Right lung (tissue), 10 donors: ENCODE results near the gene DNAJA2. TPM values are rescaled to one million over a fixed set of nuclear protein-coding genes. Genes with fewer than 3 reads are reported as not detected.
"Not testable (repeated sequence)": the region's sequence is repeated elsewhere in the genome, so short reads cannot be mapped to it uniquely, and the experiment has no call there.

Experiments used
- DNase-seq, 2 donors: peaks; one replicate each; pipeline ENCODE4 v3.0.0-alpha.2; 2013
- long read RNA-seq, 8 donors: transcript quantifications; one replicate each; lab custom pipeline, GENCODE V29; 2026
- polyA plus RNA-seq, 5 donors: library from polyadenylated mRNA; unstranded; fragments of 120-200 nt; gene quantifications; one replicate each; pipeline versions ENCODE4 v1.2.1 to v1.2.3, GENCODE V29; 2013; ENCODE audit warnings: inconsistent platforms in 1 of 5, low replicate concordance in 1 of 5; ENCODE audit not compliant: insufficient read length in 5 of 5, insufficient read depth in 1 of 5

DNAJA2 gene
- polyA plus RNA-seq = 10 to 100 TPM; 62.1 to 72.0 (median 65.1) TPM
- long read RNA-seq, donor 1, transcript DNAJA2-201 (9 exons, 3,122 nt) = major isoform, 30 of 48 reads
- long read RNA-seq, donor 1, partial matches to known transcripts = 17 of 48 reads
- long read RNA-seq, donor 1, other reads (novel, unspliced or antisense) = 0 of 48 reads
- long read RNA-seq, donor 2, transcript DNAJA2-201 (9 exons, 3,122 nt) = major isoform, 17 of 17 reads
- long read RNA-seq, donor 2, partial matches to known transcripts = 0 of 17 reads
- long read RNA-seq, donor 2, other reads (novel, unspliced or antisense) = 0 of 17 reads
- long read RNA-seq, donor 3, transcript DNAJA2-201 (9 exons, 3,122 nt) = major isoform, 20 of 30 reads
- long read RNA-seq, donor 3, partial matches to known transcripts = 10 of 30 reads
- long read RNA-seq, donor 3, other reads (novel, unspliced or antisense) = 0 of 30 reads
- long read RNA-seq, donor 4, transcript DNAJA2-201 (9 exons, 3,122 nt) = major isoform, 12 of 13 reads
- long read RNA-seq, donor 4, partial matches to known transcripts = 0 of 13 reads
- long read RNA-seq, donor 4, other reads (novel, unspliced or antisense) = 0 of 13 reads
- long read RNA-seq, donor 5, transcript DNAJA2-201 (9 exons, 3,122 nt) = major isoform, 20 of 35 reads
- long read RNA-seq, donor 5, partial matches to known transcripts = 13 of 35 reads
- long read RNA-seq, donor 5, other reads (novel, unspliced or antisense) = 0 of 35 reads
- long read RNA-seq, donor 6, transcript DNAJA2-201 (9 exons, 3,122 nt) = major isoform, 31 of 39 reads
- long read RNA-seq, donor 6, partial matches to known transcripts = 7 of 39 reads
- long read RNA-seq, donor 6, other reads (novel, unspliced or antisense) = 0 of 39 reads
- long read RNA-seq, donor 7, transcript DNAJA2-201 (9 exons, 3,122 nt) = major isoform, 10 of 10 reads
- long read RNA-seq, donor 7, partial matches to known transcripts = 0 of 10 reads
- long read RNA-seq, donor 7, other reads (novel, unspliced or antisense) = 0 of 10 reads
- long read RNA-seq, donor 8, transcript DNAJA2-201 (9 exons, 3,122 nt) = major isoform, 6 of 7 reads
- long read RNA-seq, donor 8, partial matches to known transcripts = 0 of 7 reads
- long read RNA-seq, donor 8, other reads (novel, unspliced or antisense) = 0 of 7 reads

DNA sequence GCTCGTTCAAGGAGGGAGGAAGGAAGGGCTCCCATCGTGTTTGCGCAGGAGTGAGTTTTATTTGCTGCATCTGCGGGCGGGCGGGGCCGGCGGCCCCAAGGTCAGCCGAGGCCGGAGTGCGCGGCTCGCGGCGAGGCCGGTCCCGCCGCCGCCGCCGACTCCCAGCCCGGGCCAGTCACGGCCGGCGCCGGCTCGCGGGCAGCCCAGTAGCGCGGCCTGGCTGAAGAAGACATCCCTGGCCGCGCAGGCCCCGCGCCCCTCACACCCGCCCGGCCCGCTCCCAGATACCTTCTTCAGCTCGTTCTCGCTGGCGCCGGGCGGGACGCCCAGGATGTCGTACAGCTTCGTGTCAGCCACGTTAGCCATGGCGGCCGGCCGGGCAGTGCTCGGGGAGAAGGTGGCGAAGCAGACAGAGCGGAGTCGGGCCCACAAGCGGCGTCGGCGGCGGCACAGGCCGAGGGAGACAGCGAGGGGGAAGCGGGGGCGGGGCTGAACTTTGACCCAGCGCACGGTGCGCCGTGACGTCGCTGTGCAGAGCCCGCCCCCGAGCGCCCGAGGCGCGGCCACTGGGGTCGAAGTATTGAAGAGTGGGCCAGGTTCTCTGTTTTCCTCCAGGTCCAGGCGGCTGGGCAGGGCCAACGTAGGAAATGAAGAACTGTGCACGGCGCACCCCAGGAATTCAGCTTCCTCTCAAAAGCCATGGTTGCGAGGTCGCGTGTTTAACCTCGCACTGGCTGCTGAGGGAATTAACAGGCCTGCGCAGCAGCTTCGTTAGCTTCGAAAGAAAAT, at the start of gene DNAJA2:
DNAJA2 (minus strand) TSS at position 468 of the 789 bp plus-strand sequence; CDS start at position 366, 102 bp downstream.
- peak; percentile 93 to 96 for DNase-seq

DNA sequence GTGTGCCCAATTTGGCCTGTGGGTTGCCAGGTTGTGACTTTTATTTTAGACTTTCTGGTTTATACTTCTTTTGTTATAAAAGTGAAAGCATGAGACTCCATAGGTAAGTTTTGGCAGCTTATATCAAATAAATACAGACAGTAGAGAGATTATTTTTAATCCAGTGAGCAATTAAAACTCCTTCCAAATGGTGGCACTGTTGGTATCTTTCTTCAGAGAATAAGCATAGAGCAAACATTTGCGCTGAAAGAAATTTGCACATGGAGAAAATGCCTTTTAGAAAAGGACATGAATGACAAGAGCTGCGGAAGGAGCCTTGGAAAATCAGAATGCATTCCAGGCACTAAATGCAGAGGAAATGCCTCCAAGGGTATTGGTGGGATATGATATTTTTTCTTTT, 46.1 kb upstream of the DNAJA2 start:
- no peak for DNase-seq

DNA sequence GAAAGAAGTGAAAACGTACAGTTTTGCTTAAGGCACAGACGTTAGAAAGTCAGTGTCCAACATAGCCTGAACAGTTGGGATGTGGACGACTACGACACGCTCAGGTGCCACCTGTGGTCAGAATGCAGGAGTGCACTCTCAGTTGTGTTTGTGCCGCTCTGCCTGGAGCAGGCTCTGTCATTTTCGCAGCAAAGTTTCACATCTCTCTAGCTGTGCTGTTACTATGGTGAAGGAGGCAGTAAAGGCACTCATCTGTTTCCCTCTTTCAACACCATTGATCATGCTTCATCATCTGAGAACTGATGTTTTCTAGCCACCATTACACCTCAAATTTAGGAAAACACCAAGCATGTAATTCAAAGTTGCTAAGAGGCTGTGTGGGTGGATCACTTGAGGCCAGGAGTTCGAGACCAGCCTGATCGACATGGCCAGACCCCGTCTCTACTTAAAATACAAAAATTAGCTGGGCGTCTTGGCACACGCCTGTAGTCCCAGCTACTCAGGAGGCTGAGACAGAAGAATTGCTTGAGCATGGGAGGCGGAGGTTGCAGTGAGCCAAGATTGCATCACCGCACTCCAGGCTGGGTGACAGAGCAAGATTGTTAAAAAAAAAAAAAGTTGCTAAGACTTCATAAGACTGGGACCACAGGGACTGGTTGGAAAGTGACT, 44.9 kb upstream of the DNAJA2 start:
- no peak for DNase-seq

DNA sequence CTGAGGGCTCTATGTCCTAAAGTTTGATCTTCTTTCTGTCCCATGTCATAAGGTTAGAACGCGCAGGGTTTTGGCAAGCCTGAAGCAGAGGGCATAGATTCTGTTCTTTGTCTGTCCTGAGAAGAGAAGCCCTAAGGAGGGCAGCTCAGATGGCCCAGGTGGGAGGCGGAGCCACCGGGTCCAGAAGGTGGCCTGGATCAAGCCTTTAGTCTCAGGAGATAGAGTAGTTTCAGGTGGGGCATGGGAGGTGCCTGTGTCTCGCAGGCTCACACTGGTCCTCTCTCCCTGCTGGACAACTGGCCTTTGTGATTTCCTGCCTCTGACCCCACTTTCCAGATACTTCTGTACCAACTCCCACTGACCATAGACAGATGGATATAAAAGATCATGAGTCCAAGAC, 44.2 kb upstream of the DNAJA2 start:
- DNase-seq = no peak

GRCh38 chr16:47016700-47017133, 43.2 kb upstream of the DNAJA2 start:
- no peak for DNase-seq

DNA sequence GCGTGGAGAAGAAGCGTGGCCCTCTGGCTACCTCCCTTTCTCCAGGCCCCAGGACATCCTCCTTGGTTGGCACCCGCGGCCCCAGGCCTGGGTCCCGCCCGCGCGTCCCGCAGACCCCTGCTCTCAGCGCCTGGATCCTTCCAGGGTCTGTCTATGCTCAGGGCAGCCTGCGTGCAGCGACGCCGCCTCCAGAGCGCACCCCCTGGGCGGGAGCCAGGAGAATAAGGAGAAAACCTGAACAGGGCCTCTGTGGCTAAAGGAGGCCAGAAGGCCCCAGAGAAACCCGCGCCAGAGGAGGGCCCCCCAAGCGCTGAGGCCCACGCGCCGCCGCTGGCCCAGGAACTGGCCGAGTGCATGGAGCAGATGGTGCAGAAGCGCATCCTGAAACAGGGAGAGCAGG, 40.4 kb upstream of the DNAJA2 start:
- DNase-seq = no peak

DNA sequence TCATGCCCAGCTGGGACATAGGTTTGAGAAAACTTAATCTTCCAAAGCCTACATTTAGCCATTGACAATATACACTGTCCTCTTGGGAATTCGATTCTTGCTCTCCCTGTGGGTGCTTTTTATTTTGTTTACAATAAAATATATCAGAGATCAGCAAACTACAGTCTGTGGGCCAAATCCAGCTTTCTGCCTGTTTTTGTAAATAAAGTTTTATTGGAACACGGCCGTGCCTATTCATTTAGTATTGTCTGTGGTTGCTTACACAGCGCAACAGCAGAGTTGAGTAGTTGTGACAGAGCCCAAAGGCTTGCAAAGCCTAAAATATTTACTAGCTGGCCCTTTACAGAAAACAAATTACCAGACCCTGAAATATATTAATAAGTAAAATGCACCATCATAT, 39.7 kb upstream of the DNAJA2 start:
- no peak for DNase-seq

DNA sequence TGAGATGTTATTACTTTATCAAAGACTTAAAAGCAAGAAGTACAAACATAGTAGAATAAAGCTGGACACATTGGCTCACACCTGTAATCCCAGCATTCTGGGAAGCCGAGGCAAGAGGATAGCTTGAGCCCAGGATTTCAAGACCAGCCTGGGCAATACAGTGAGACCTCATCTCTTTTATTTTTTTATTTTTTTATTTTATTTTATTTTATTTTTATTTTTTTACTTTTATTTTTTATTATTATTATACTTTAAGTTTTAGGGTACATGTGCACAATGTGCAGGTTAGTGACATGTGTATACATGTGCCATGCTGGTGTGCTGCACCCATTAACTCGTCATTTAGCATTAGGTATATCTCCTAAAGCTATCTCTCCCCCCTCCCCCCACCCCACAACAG, 37.3 kb upstream of the DNAJA2 start:
- DNase-seq = not testable (repeated sequence)

- DNase-seq = no peak
Observed at GRCh38 chr16:47008612-47009011, 35.1 kb upstream of the DNAJA2 start.

DNA sequence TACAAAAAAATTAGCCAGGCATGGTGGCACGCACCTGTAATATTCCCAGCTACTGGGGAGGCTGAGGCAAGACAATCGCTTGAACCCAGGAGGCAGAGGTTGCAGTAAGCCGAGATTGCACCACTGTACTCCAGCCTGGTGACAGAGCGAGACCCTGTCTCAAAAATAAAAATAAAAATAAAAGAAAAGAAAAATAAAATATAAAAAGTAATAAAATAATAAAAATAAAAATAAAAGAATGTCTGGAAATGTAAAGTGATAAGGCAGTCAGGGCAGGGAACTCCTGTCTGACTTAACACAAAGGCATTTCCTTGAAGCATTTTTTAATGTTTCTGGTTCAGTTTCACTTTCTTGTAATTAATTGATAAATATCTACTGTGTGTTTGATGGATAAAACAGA, 34.7 kb upstream of the DNAJA2 start:
- DNase-seq = no peak

- no peak for DNase-seq
Observed at GRCh38 chr16:47004652-47005051, 31.2 kb upstream of the DNAJA2 start.

GRCh38 chr16:47000066-47000465, 26.6 kb upstream of the DNAJA2 start:
- DNase-seq = not testable (repeated sequence)

DNA sequence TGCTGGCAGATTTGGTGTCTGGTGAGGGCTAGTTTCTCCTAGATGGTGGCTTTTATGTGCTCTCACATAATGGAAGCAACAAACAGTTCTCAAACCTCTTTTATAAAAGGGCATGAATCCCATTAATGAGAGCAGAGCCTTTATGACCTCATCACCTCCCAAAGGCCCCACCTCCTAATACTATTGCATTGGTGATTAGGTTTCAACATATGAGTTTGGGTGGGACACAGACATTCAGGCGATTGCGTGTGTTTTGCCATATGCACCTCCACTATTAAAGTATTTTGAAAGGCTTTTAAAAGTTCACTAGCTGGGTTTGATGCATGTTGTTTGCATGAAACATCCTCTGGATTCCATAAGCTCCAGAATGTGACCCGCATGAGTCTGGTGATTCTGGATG, 24.4 kb upstream of the DNAJA2 start:
- DNase-seq = no peak

DNA sequence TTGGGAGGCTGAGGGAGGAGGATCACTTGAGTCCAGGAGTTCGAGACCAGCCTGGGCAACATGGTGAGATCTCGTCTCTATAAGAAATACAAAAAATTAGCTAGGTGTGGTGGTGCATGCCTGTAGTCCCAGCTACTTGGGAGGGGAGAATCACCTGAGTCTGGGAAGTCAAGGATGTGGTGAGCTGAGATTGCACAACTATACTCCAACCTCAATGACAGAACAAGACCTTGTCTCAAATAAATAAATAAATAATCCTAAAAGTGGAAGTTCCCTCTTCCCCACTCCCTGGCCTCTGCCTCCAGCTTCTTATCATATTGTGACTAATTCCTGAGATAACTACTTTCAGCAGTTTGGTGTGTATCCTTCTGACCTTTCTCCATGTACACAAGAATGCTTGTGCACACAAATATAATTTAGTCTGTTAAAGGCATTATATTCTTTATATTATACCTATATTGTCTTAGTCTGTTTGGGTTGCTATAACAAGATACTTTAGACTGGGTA, 23.5 kb upstream of the DNAJA2 start:
- no peak for DNase-seq

- no peak for DNase-seq
Observed at GRCh38 chr16:46996391-46996790, 22.9 kb upstream of the DNAJA2 start.

GRCh38 chr16:46991729-46992704, 18.5 kb upstream of the DNAJA2 start:
- DNase-seq = no peak

DNA sequence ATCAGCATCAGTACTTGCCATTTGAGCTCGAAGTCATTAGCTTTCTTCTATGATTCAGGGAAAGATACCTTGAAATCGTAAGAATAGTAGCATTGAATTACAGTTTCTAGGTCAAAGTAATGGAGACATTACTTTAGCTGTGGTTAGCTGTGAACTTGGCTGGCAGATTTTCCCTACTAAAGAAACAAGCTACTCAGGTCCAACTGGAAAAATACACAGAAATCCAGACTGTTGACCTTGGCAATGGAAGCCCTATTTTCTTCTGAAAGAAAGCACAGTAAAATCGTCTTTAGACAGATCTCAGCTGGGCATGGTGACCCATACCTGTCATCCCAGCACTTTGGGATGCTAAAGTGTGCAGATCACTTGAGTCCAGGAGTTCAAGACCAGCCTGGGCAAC, 13.4 kb upstream of the DNAJA2 start:
- DNase-seq = no peak

DNA sequence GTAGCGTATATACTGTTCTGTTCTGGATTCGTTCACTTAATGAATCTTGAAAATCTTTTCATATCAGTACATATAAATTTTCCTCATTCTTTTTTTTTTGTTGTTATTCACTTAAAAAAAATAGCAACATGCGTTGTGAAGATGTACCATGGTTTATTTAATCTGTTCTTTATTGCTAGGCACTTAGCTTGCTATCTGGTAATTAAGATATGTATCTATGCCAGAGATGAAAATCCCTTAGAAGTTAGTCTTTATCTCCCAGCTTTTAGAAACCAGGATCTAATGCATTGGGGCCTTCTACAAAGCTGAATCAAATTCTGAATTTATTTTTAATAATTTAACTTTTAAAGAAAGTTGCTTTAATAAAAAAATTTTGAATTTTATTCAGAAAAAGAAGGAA, 13.0 kb upstream of the DNAJA2 start:
- no peak for DNase-seq

GRCh38 chr16:46982335-46982734, 8.9 kb upstream of the DNAJA2 start:
- DNase-seq = no peak
